HepG2 (cell line): Measurements from ENCODE around the gene IFITM10. TPM values are rescaled to one million over a fixed set of nuclear protein-coding genes. Genes with fewer than 3 reads are reported as not detected.

Source experiments
- ARHGAP35 ChIP-seq: sonication (generic); formaldehyde crosslinking; IDR thresholded peaks from 2 replicates; pipeline ENCODE4 v1.9.0; 2022; ENCODE audit warnings: mild to moderate bottlenecking, inconsistent platforms, moderate library complexity, missing genetic modification reagents, borderline replicate concordance
- ATF7-NPFF ChIP-seq: sonication (generic); formaldehyde crosslinking; IDR thresholded peaks from 2 replicates; pipeline ENCODE4 v1.8.1; 2023; ENCODE audit warnings: mild to moderate bottlenecking, low read depth, missing genetic modification reagents, moderate library complexity
- ELF4 ChIP-seq: sonication (generic); formaldehyde crosslinking; IDR thresholded peaks from 2 replicates; pipeline ENCODE4 v1.5.0; 2020; ENCODE audit warnings: missing genetic modification reagents, mild to moderate bottlenecking, moderate library complexity, borderline replicate concordance
- ERF ChIP-seq: IDR thresholded peaks from 2 replicates; pipeline ENCODE4 v1.6.1; 2018; ENCODE audit warnings: missing biosample characterization, missing genetic modification reagents
- ETV5 ChIP-seq: IDR thresholded peaks from 2 replicates; pipeline ENCODE4 v1.6.1; 2018; ENCODE audit warnings: missing biosample characterization, missing genetic modification reagents, inconsistent platforms, borderline replicate concordance
- FIP1L1 ChIP-seq: fragments of 200-400 bp; formaldehyde crosslinking; IDR thresholded peaks from 2 replicates; pipeline ENCODE4 v1.6.1; 2018; ENCODE audit warnings: low read depth, mild to moderate bottlenecking, low read length, moderate library complexity, borderline replicate concordance; ENCODE audit not compliant: insufficient read depth
- FLYWCH1 ChIP-seq: sonication (generic); formaldehyde crosslinking; IDR thresholded peaks from 2 replicates; pipeline ENCODE4 v1.8.1; 2023; ENCODE audit warnings: mild to moderate bottlenecking, missing genetic modification reagents
- KMT2A ChIP-seq: sonication (generic); formaldehyde crosslinking; IDR thresholded peaks from 2 replicates; pipeline ENCODE4 v1.4.0; 2020; ENCODE audit warnings: missing genetic modification reagents
- MBNL3 ChIP-seq: fragments of 250-450 bp; sonication (Bioruptor Pico); conservative IDR thresholded peaks from 2 replicates; pipeline ENCODE4 v1.8.0; 2022; ENCODE audit warnings: mild to moderate bottlenecking, inconsistent platforms
- NFYB ChIP-seq: sonication (generic); formaldehyde crosslinking; IDR thresholded peaks from 2 replicates; pipeline ENCODE4 v1.4.0; 2020; ENCODE audit warnings: missing genetic modification reagents
- NR2C2 ChIP-seq: sonication (generic); formaldehyde crosslinking; IDR thresholded peaks from 2 replicates; pipeline ENCODE4 v1.4.0; 2020; ENCODE audit warnings: missing genetic modification reagents, mild to moderate bottlenecking, moderate library complexity, borderline replicate concordance
- ZBTB46 ChIP-seq: sonication (generic); formaldehyde crosslinking; IDR thresholded peaks from 2 replicates; pipeline ENCODE4 v1.4.0; 2020; ENCODE audit warnings: mild to moderate bottlenecking, missing genetic modification reagents, borderline replicate concordance
- ZMYM3 ChIP-seq: sonication (generic); formaldehyde crosslinking; IDR thresholded peaks from 2 replicates; pipeline ENCODE4 v1.5.1; 2020; ENCODE audit warnings: mild to moderate bottlenecking, missing genetic modification reagents
- ZNF136 ChIP-seq: sonication (generic); formaldehyde crosslinking; IDR thresholded peaks from 2 replicates; pipeline ENCODE4 v1.8.1; 2022; ENCODE audit warnings: low read depth, mild to moderate bottlenecking, moderate library complexity, missing genetic modification reagents
- ZNF251 ChIP-seq: sonication (generic); formaldehyde crosslinking; IDR thresholded peaks from 2 replicates; pipeline ENCODE4 v1.9.0; 2021; ENCODE audit warnings: mild to moderate bottlenecking, missing genetic modification reagents
- ZNF274 ChIP-seq: sonication (generic); formaldehyde crosslinking; IDR thresholded peaks from 2 replicates; pipeline ENCODE4 v1.5.1; 2020; ENCODE audit warnings: mild to moderate bottlenecking, missing genetic modification reagents
- ZNF337 ChIP-seq: sonication (generic); formaldehyde crosslinking; IDR thresholded peaks from 2 replicates; pipeline ENCODE4 v1.5.1; 2020; ENCODE audit warnings: missing genetic modification reagents, low read depth, mild to moderate bottlenecking, borderline replicate concordance
- ZNF510 ChIP-seq: sonication (generic); formaldehyde crosslinking; IDR thresholded peaks from 2 replicates; pipeline ENCODE4 v1.4.0; 2020; ENCODE audit warnings: low read depth, mild to moderate bottlenecking, missing genetic modification reagents
- ZNF546 ChIP-seq: sonication (generic); formaldehyde crosslinking; conservative IDR thresholded peaks from 2 replicates; pipeline ENCODE4 v1.8.1; 2023; ENCODE audit warnings: mild to moderate bottlenecking, missing genetic modification reagents
- ZNF619 ChIP-seq: sonication (generic); formaldehyde crosslinking; IDR thresholded peaks from 2 replicates; pipeline ENCODE4 v1.4.0; 2020; ENCODE audit warnings: mild to moderate bottlenecking, missing genetic modification reagents
- ZNF678 ChIP-seq: sonication (generic); formaldehyde crosslinking; IDR thresholded peaks from 2 replicates; pipeline ENCODE4 v1.4.0; 2020; ENCODE audit warnings: mild to moderate bottlenecking, missing genetic modification reagents
- ZNF720 ChIP-seq: sonication (generic); formaldehyde crosslinking; IDR thresholded peaks from 2 replicates; pipeline ENCODE4 v1.4.0; 2020; ENCODE audit warnings: missing genetic modification reagents
- ZNF737 ChIP-seq: sonication (generic); formaldehyde crosslinking; IDR thresholded peaks from 2 replicates; pipeline ENCODE4 v1.5.0; 2020; ENCODE audit warnings: missing genetic modification reagents, mild to moderate bottlenecking, borderline replicate concordance
- ZSCAN22 ChIP-seq: sonication (generic); formaldehyde crosslinking; IDR thresholded peaks from 2 replicates; pipeline ENCODE4 v1.4.0; 2020; ENCODE audit warnings: mild to moderate bottlenecking, missing genetic modification reagents
- polyA plus RNA-seq, 8 experiments: library from polyadenylated mRNA; depleted of rRNA in 3 of 8; stranded (reverse) in 7 of 8; unstranded in 1 of 8; fragments of >200 nt; fragmentation: Illumina TruSeq in 4 of 8; extraction: Trizol in 4 of 8; gene quantifications; 2 replicates each; pipeline versions ENCODE4 v1.2.1 to v1.2.3, GENCODE V29; 2011 to 2016; ENCODE audit warnings: low read depth in 4 of 8, missing spikeins in 1 of 8, mixed read lengths in 1 of 8; ENCODE audit not compliant: insufficient read depth in 1 of 8
- total RNA-seq, 5 experiments: library from RNA; depleted of rRNA; stranded (reverse); fragments of >200 nt; fragmentation: Illumina TruSeq; extraction: Trizol; gene quantifications; 2 replicates each; pipeline ENCODE4 v1.2.3, GENCODE V29; 2016; ENCODE audit warnings: low read depth in 1 of 5
- TF ChIP-seq, protein P1 (sequence below): sonication (generic); formaldehyde crosslinking; IDR thresholded peaks from 2 replicates; pipeline ENCODE4 v1.4.0; 2020; ENCODE audit warnings: mild to moderate bottlenecking, low read depth, missing genetic modification reagents

IFITM10 gene
- total and polyA plus RNA-seq, 2 of the 13 experiments (the other 11 are each of a cell fraction or from before 2014, with no cell fraction given), result 0.09 to 0.13 TPM

- TF ChIP-seq ZBTB46 (no peak), KMT2A (CRISPR knock-in tag) (no peak), FIP1L1 (no peak), ZNF337 (CRISPR knock-in tag) (no peak), ZNF619 (CRISPR knock-in tag) (no peak), ZNF720 (CRISPR knock-in tag) (no peak), ZNF510 (CRISPR knock-in tag) (no peak), NR2C2 (no peak), ERF (CRISPR knock-in tag) (0 out of 2 replicates have a peak, but pooled peaks have one; percentile 23), ATF7-NPFF (CRISPR knock-in tag) (0 out of 2 replicates have a peak, but pooled peaks have one; percentile 43), ZNF251 (no peak), ZSCAN22 (no peak), ELF4 (CRISPR knock-in tag) (no peak), NFYB (no peak), ZNF678 (CRISPR knock-in tag) (no peak), ETV5 (no peak), ZMYM3 (CRISPR knock-in tag) (no peak), FLYWCH1 (0 out of 2 replicates have a peak, but pooled peaks have one; percentile 53), ZNF737 (CRISPR knock-in tag) (no peak), ZNF136 (CRISPR knock-in tag) (no peak), ZNF274 (CRISPR knock-in tag) (peak; percentile 17; the same call in 1 of the 2 replicates), ZNF546 (CRISPR knock-in tag) (0 out of 2 replicates have a peak, but pooled peaks have one; percentile 46), ARHGAP35 (CRISPR knock-in tag) (no peak), MBNL3 (no peak)
- TF ChIP-seq, protein P1, sequence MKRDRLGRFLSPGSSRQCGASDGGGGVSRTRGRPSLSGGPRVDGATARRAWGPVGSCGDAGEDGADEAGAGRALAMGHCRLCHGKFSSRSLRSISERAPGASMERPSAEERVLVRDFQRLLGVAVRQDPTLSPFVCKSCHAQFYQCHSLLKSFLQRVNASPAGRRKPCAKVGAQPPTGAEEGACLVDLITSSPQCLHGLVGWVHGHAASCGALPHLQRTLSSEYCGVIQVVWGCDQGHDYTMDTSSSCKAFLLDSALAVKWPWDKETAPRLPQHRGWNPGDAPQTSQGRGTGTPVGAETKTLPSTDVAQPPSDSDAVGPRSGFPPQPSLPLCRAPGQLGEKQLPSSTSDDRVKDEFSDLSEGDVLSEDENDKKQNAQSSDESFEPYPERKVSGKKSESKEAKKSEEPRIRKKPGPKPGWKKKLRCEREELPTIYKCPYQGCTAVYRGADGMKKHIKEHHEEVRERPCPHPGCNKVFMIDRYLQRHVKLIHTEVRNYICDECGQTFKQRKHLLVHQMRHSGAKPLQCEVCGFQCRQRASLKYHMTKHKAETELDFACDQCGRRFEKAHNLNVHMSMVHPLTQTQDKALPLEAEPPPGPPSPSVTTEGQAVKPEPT (CRISPR knock-in tag), result no peak
Observed at GRCh38 chr11:1763796-1764661, 13.6 kb upstream of the IFITM10 start, which contains the start of gene CTSD (continued).
